ENCODE data around the gene SGCA. TPM values are rescaled to one million over a fixed set of nuclear protein-coding genes. Genes with fewer than 3 reads are reported as not detected.

Gene SGCA
- total and polyA plus RNA-seq, 2 of the 13 experiments (the other 11 are each of a cell fraction or from before 2014, with no cell fraction given) = not detected

- no peak for TF ChIP-seq NONO (IDR thresholded peaks at IDR 0.05)
- TF ChIP-seq NONO (CRISPR knock-in tag; conservative IDR thresholded peaks at IDR 0.05) = peak; percentile 69; the same call in 1 of the 2 replicates
- TF ChIP-seq ZNF101 (CRISPR knock-in tag; IDR thresholded peaks at IDR 0.05; ENCODE audit: borderline replicate concordance, low read depth) = no peak
- TF ChIP-seq SP2 (CRISPR knock-in tag; IDR thresholded peaks at IDR 0.05) = no peak
- TF ChIP-seq PRMT3 (CRISPR knock-in tag; IDR thresholded peaks at IDR 0.05; ENCODE audit: borderline replicate concordance, low read depth) = no peak
- no peak for TF ChIP-seq ZNF280B (CRISPR knock-in tag; IDR thresholded peaks at IDR 0.05; ENCODE audit: borderline replicate concordance)
- TF ChIP-seq MEF2D (CRISPR knock-in tag; IDR thresholded peaks at IDR 0.05) = 0 out of 2 replicates have a peak, but pooled peaks have one; percentile 44
- peak; percentile 41; the same call in 1 of the 2 replicates for TF ChIP-seq ZGPAT (CRISPR knock-in tag; IDR thresholded peaks at IDR 0.05)
- no peak for TF ChIP-seq CREBL2 (CRISPR knock-in tag; IDR thresholded peaks at IDR 0.05; ENCODE audit: borderline replicate concordance)
- TF ChIP-seq THAP8 (CRISPR knock-in tag; IDR thresholded peaks at IDR 0.05; ENCODE audit: borderline replicate concordance) = no peak
- 0 out of 2 replicates have a peak, but pooled peaks have one; percentile 13 for TF ChIP-seq MAZ (IDR thresholded peaks at IDR 0.05; ENCODE audit: borderline replicate concordance, low read depth, low read length)
- TF ChIP-seq MAZ (CRISPR knock-in tag; IDR thresholded peaks at IDR 0.05; ENCODE audit: low read depth) = peak; percentile 81
- TF ChIP-seq RBAK (CRISPR knock-in tag; IDR thresholded peaks at IDR 0.05) = no peak
- 0 out of 2 replicates have a peak, but pooled peaks have one; percentile 80 for TF ChIP-seq TRAFD1 (CRISPR knock-in tag; IDR thresholded peaks at IDR 0.05; ENCODE audit: borderline replicate concordance)
- TF ChIP-seq ZHX2 (IDR thresholded peaks at IDR 0.05; ENCODE audit: low read depth) = no peak
- no peak for TF ChIP-seq ZHX2 (CRISPR knock-in tag; IDR thresholded peaks at IDR 0.05; ENCODE audit: borderline replicate concordance)
Measured at GRCh38 chr17:50177983-50178834, 12.4 kb downstream of the SGCA start (continued).
